HepG2 (cell line): ENCODE data around the gene ZSCAN26. TPM values are rescaled to one million over a fixed set of nuclear protein-coding genes. Genes with fewer than 3 reads are reported as not detected.

ENCODE experiments used
- ATAC-seq: fragments of 200-7000 bp; cut with Tn5 transposase; 3 replicates; pipeline ENCODE4 v1.9.1; 2020; ENCODE audit warnings: mild to moderate bottlenecking, moderate library complexity
- BruUV-seq: library from RNA; stranded (reverse); fragments of 400-500 nt; replicated peaks from 2 replicates; lab custom pipeline; 2021; lab: Mats Ljungman, UMichigan
- CTCF ChIA-PET: fragments of 300-600 bp; formaldehyde crosslinking; extraction: SDS; loops from one replicate; lab custom pipeline; 2021; ENCODE audit warnings: low total read pairs, inconsistent platforms, low intra/inter-chr PET ratio; lab: Yijun Ruan, JAX
- POLR2A ChIA-PET: fragments of 350-600 bp; sonication (Branson Sonifier 250); formaldehyde crosslinking; loops from one replicate; lab custom pipeline; 2020; ENCODE audit warnings: antibody characterized with exemption, inconsistent platforms; lab: Yijun Ruan, JAX
- DNase-seq: peaks from one replicate; pipeline ENCODE4 v3.0.0-alpha.2; 2015; ENCODE audit warnings: low spot score
- FAIRE-seq: peaks from 3 replicates; lab custom pipeline; 2011; peaks lifted over from hg19 to GRCh38; lab: Jason Lieb, UNC
- H2AFZ ChIP-seq: one replicate; pipeline ENCODE4 v1.6.1; 2011; ENCODE audit warnings: low read length, inconsistent platforms
- H3K27ac ChIP-seq: fragments of 300-600 bp; 3 replicates; pipeline ENCODE4 v1.8.0; 2011; ENCODE audit warnings: mixed run types, mild to moderate bottlenecking, mixed read lengths, low read length, inconsistent platforms; ENCODE audit not compliant: insufficient read depth; ENCODE audit errors: extremely low read length
- H3K27me3 ChIP-seq, 2 experiments: fragments of 200-600 bp in 1 of 2; 2 replicates in 1 of 2; 3 replicates in 1 of 2; pipeline versions ENCODE4 v1.6.0 to v1.8.0; 2011; ENCODE audit warnings: low read length in 2 of 2, mild to moderate bottlenecking in 2 of 2, moderate library complexity in 2 of 2, inconsistent platforms in 1 of 2; ENCODE audit not compliant: insufficient read depth in 2 of 2, control insufficient read depth in 1 of 2
- H3K36me3 ChIP-seq, 2 experiments: fragments of 200-600 bp in 1 of 2; replicated peaks in 1 of 2; 2 replicates in 1 of 2; 3 replicates in 1 of 2; pipeline versions ENCODE4 v1.5.1 to v1.8.0; 2011; ENCODE audit warnings: low read length in 2 of 2, inconsistent platforms in 1 of 2; ENCODE audit not compliant: insufficient read depth in 2 of 2, control insufficient read depth in 1 of 2
- H3K4me1 ChIP-seq: 2 replicates; pipeline ENCODE4 v1.5.1; 2012; ENCODE audit warnings: low read length, inconsistent platforms; ENCODE audit not compliant: insufficient read depth
- H3K4me2 ChIP-seq: 2 replicates; pipeline ENCODE4 v1.6.0; 2011; ENCODE audit warnings: low read depth, low read length, inconsistent platforms
- H3K4me3 ChIP-seq, 3 experiments: fragments of 200-600 bp in 1 of 3; sonication (generic), shearing (Covaris generic) in 1 of 3; replicated peaks in 1 of 3; 2 replicates each; pipeline ENCODE4 v1.5.1; 2011 to 2016; ENCODE audit warnings: low read length in 3 of 3, inconsistent platforms in 2 of 3, low read depth in 2 of 3, mild to moderate bottlenecking in 2 of 3, control low read depth in 1 of 3, mixed read lengths in 1 of 3; ENCODE audit not compliant: insufficient read depth in 1 of 3
- H3K79me2 ChIP-seq: one replicate; pipeline ENCODE4 v1.6.1; 2011; ENCODE audit warnings: low read length, inconsistent platforms; ENCODE audit not compliant: insufficient read depth
- H3K9ac ChIP-seq: 2 replicates; pipeline ENCODE4 v1.6.0; 2011; ENCODE audit warnings: mild to moderate bottlenecking, low read depth, low read length, inconsistent platforms; ENCODE audit not compliant: insufficient read depth
- H3K9me3 ChIP-seq: 2 replicates; pipeline ENCODE4 v1.5.1; 2012; ENCODE audit warnings: mild to moderate bottlenecking, low read length
- H4K20me1 ChIP-seq: 2 replicates; pipeline ENCODE4 v1.6.0; 2011; ENCODE audit warnings: inconsistent platforms, mild to moderate bottlenecking, low read length, moderate library complexity; ENCODE audit not compliant: insufficient read depth
- ARID4A ChIP-seq: sonication (generic); formaldehyde crosslinking; IDR thresholded peaks from 2 replicates; pipeline ENCODE4 v1.5.0; 2020; ENCODE audit warnings: mild to moderate bottlenecking, missing genetic modification reagents, borderline replicate concordance
- CEBPG ChIP-seq: IDR thresholded peaks from 2 replicates; pipeline ENCODE4 v1.6.1; 2016
- FOXO1 ChIP-seq: sonication (generic); formaldehyde crosslinking; IDR thresholded peaks from 2 replicates; pipeline ENCODE4 v1.4.0; 2020; ENCODE audit warnings: missing genetic modification reagents
- HNF4G ChIP-seq, 2 experiments: sonication (generic) in 1 of 2; formaldehyde crosslinking in 1 of 2; IDR thresholded peaks; 2 replicates each; pipeline versions ENCODE4 v1.4.0 to v1.6.1; 2011 to 2020; ENCODE audit warnings: borderline replicate concordance in 2 of 2, low read depth in 2 of 2, mild to moderate bottlenecking in 2 of 2, low read length in 1 of 2, missing genetic modification reagents in 1 of 2, moderate library complexity in 1 of 2
- KLF11 ChIP-seq: IDR thresholded peaks from 2 replicates; pipeline ENCODE4 v1.6.1; 2016; ENCODE audit warnings: missing compliant biosample characterization
- MEIS1 ChIP-seq: sonication (generic); formaldehyde crosslinking; IDR thresholded peaks from 2 replicates; pipeline ENCODE4 v1.9.0; 2021; ENCODE audit warnings: mild to moderate bottlenecking, missing genetic modification reagents, moderate library complexity, borderline replicate concordance
- RFXANK ChIP-seq: IDR thresholded peaks from 2 replicates; pipeline ENCODE4 v1.6.1; 2016
- YEATS2 ChIP-seq: sonication (generic); formaldehyde crosslinking; IDR thresholded peaks from 2 replicates; pipeline ENCODE4 v1.4.0; 2020; ENCODE audit warnings: missing genetic modification reagents, borderline replicate concordance
- ZNF337 ChIP-seq: sonication (generic); formaldehyde crosslinking; IDR thresholded peaks from 2 replicates; pipeline ENCODE4 v1.5.1; 2020; ENCODE audit warnings: missing genetic modification reagents, low read depth, mild to moderate bottlenecking, borderline replicate concordance
- ZNF367 ChIP-seq: sonication (generic); formaldehyde crosslinking; IDR thresholded peaks from 2 replicates; pipeline ENCODE4 v1.4.0; 2020; ENCODE audit warnings: missing genetic modification reagents, borderline replicate concordance
- ZNF530 ChIP-seq: sonication (generic); formaldehyde crosslinking; IDR thresholded peaks from 2 replicates; pipeline ENCODE4 v1.5.0; 2020; ENCODE audit warnings: low read depth, mild to moderate bottlenecking, missing genetic modification reagents
- ZNF816 ChIP-seq: sonication (generic); formaldehyde crosslinking; IDR thresholded peaks from 2 replicates; pipeline ENCODE4 v1.8.0; 2022; ENCODE audit warnings: missing genetic modification reagents, mild to moderate bottlenecking, borderline replicate concordance
- ZNF883 ChIP-seq: sonication (generic); formaldehyde crosslinking; IDR thresholded peaks from 2 replicates; pipeline ENCODE4 v1.5.1; 2020; ENCODE audit warnings: mild to moderate bottlenecking, missing genetic modification reagents; ENCODE audit errors: not compliant biosample characterization
- ZSCAN9 ChIP-seq: IDR thresholded peaks from 2 replicates; pipeline ENCODE4 v1.6.1; 2016; ENCODE audit warnings: borderline replicate concordance
- WGBS: methylation state at CpG from one replicate; pipeline ENCODE4 v1.1.6; 2017; ENCODE audit warnings: low lambda C conversion rate; 5-methylcytosine and 5-hydroxymethylcytosine counted together
- in situ Hi-C: cut with HindIII; loops from 2 replicates; pipeline ENCODE4 v1.10.0; 2017; ENCODE audit warnings: low pct_unique_long_range_greater_than_20kb; ENCODE audit not compliant: extremely low pct_ligation_motif_present
- intact Hi-C: fragments of 100-400 bp; cut with micrococcal nuclease; formaldehyde crosslinking; loops from one replicate; pipeline ENCODE4 v1.10.0; 2022; ENCODE audit not compliant: unreplicated experiment
- polyA plus RNA-seq, 8 experiments: library from polyadenylated mRNA; depleted of rRNA in 3 of 8; stranded (reverse) in 7 of 8; unstranded in 1 of 8; fragments of >200 nt; fragmentation: Illumina TruSeq in 4 of 8; extraction: Trizol in 4 of 8; gene quantifications; 2 replicates each; pipeline versions ENCODE4 v1.2.1 to v1.2.3, GENCODE V29; 2011 to 2016; ENCODE audit warnings: low read depth in 4 of 8, missing spikeins in 1 of 8, mixed read lengths in 1 of 8; ENCODE audit not compliant: insufficient read depth in 1 of 8
- total RNA-seq, 5 experiments: library from RNA; depleted of rRNA; stranded (reverse); fragments of >200 nt; fragmentation: Illumina TruSeq; extraction: Trizol; gene quantifications; 2 replicates each; pipeline ENCODE4 v1.2.3, GENCODE V29; 2016; ENCODE audit warnings: low read depth in 1 of 5
- TF ChIP-seq, protein P1 (sequence below), 2 experiments: sonication (generic) in 1 of 2; formaldehyde crosslinking in 1 of 2; IDR thresholded peaks; 2 replicates each; pipeline versions ENCODE4 v1.4.0 to v1.6.1; 2018 to 2020; ENCODE audit warnings: missing genetic modification reagents in 2 of 2, borderline replicate concordance in 1 of 2, low read depth in 1 of 2, mild to moderate bottlenecking in 1 of 2, missing biosample characterization in 1 of 2
- TF ChIP-seq, protein P2 (sequence below): sonication (generic); formaldehyde crosslinking; IDR thresholded peaks from 2 replicates; pipeline ENCODE4 v1.5.1; 2020; ENCODE audit warnings: mild to moderate bottlenecking, missing genetic modification reagents, borderline replicate concordance

The ZSCAN26 gene
- total and polyA plus RNA-seq, 2 of the 13 experiments (the other 11 are each of a cell fraction or from before 2014, with no cell fraction given): 12.0 to 15.6 TPM

- intact Hi-C loops: no loop called here
- Histone ChIP-seq H3K9ac (no peak overlapping the region), H3K27ac (no peak overlapping the region), H3K27me3 (no peaks in the 10 kb centered on the region), H4K20me1 (no peaks in the 10 kb centered on the region), H3K79me2 (no peaks in the 10 kb centered on the region), H2AFZ (no peak overlapping the region), H3K9me3 (peaks cover 1% of the 10 kb centered on the region; the same call in 1 of the 2 replicates), H3K36me3 (no peaks in the 10 kb centered on the region), H3K4me3 (no peak overlapping the region), H3K4me1 (peaks cover 15% of the 10 kb centered on the region), H3K4me2 (no peak overlapping the region)
- in situ Hi-C loops: no loop called here
- 58% methylated on average over 3 of the region's 3 CpGs for WGBS
- FAIRE-seq: no peak
- no peak for DNase-seq
- ATAC-seq: no peak
- ChIA-PET CTCF (no interaction called here), POLR2A (no interaction called here)
- no TSS peak for BruUV-seq
- TF ChIP-seq FOXO1 (no peak), ZNF883 (CRISPR knock-in tag) (no peak), ZNF816 (CRISPR knock-in tag) (no peak), ZNF530 (no peak), CEBPG (no peak), ZNF337 (no peak), ZNF367 (no peak), HNF4G (IDR thresholded peaks at IDR 0.05; ENCODE audit: borderline replicate concordance, low read depth, low read length) (no peak), HNF4G (CRISPR knock-in tag; IDR thresholded peaks at IDR 0.05; ENCODE audit: borderline replicate concordance, low read depth) (no peak), ZSCAN9 (no peak), ARID4A (CRISPR knock-in tag) (no peak), MEIS1 (CRISPR knock-in tag) (no peak), KLF11 (CRISPR knock-in tag) (no peak), YEATS2 (CRISPR knock-in tag) (no peak), RFXANK (CRISPR knock-in tag) (no peak)
- TF ChIP-seq, protein P1, sequence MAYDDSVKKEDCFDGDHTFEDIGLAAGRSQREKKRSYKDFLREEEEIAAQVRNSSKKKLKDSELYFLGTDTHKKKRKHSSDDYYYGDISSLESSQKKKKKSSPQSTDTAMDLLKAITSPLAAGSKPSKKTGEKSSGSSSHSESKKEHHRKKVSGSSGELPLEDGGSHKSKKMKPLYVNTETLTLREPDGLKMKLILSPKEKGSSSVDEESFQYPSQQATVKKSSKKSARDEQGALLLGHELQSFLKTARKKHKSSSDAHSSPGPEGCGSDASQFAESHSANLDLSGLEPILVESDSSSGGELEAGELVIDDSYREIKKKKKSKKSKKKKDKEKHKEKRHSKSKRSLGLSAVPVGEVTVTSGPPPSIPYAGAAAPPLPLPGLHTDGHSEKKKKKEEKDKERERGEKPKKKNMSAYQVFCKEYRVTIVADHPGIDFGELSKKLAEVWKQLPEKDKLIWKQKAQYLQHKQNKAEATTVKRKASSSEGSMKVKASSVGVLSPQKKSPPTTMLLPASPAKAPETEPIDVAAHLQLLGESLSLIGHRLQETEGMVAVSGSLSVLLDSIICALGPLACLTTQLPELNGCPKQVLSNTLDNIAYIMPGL (CRISPR knock-in tag; IDR thresholded peaks at IDR 0.05; ENCODE audit: borderline replicate concordance in 1 of 2, low read depth in 1 of 2): no peak
- TF ChIP-seq, protein P2, sequence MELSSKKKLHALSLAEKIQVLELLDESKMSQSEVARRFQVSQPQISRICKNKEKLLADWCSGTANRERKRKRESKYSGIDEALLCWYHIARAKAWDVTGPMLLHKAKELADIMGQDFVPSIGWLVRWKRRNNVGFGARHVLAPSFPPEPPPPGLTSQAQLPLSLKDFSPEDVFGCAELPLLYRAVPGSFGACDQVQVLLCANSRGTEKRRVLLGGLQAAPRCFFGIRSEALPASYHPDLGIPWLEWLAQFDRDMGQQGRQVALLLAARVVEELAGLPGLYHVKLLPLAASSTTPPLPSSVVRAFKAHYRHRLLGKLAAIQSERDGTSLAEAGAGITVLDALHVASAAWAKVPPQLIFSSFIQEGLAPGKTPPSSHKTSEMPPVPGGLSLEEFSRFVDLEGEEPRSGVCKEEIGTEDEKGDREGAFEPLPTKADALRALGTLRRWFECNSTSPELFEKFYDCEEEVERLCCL: no peak
Measured at GRCh38 chr6:28315628-28316027, 48.7 kb downstream of the ZSCAN26 start.
